Measurements from ENCODE around the gene BMP7. TPM values are rescaled to one million over a fixed set of nuclear protein-coding genes. Genes with fewer than 3 reads are reported as not detected.

BMP7 gene
- total and polyA plus RNA-seq, 2 experiments from 2014 or later = 15.9 to 22.8 TPM

DNA sequence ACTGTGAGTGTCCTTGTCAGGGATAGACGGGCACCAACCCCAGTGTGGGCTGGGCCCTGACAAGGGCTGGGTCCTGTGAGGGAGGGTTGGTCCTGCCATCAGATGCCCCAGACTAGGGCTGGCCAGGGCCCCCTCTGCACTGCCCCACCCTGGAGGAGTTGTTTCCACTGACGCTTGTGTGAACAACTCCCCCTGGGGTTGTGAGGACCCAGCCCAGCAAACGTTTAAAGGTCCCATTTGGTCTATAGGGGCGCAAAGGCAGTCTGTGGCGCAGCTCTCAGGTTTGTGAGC, 104.1 kb downstream of the BMP7 start:
- Histone ChIP-seq H3K27me3 (ENCODE audit: insufficient read depth) (no peaks in the 10 kb centered on the region), H3K4me1 (ENCODE audit: insufficient read depth) (peaks cover 4% of the 10 kb centered on the region; the same call in 1 of the 2 replicates), H3K4me2 (no peak overlapping the region), H2AFZ (no peak overlapping the region), H3F3A (replicated peaks; ENCODE audit: low read depth) (no peaks in the 10 kb centered on the region), H3K9me2 (ENCODE audit: insufficient read depth) (no peaks in the 10 kb centered on the region), H3K36me3 (ENCODE audit: insufficient read depth) (no peaks in the 10 kb centered on the region), H3K27ac (ENCODE audit: low read depth) (no peak overlapping the region), H3K4me3 (no peak overlapping the region), H4K20me1 (replicated peaks; ENCODE audit: insufficient read depth) (no peaks in the 10 kb centered on the region), H3K79me2 (replicated peaks; ENCODE audit: insufficient read depth) (no peaks in the 10 kb centered on the region)
- Mint-ChIP-seq H3K27me3 (ENCODE audit: insufficient read depth, low read depth, poor library complexity) (peaks cover 11% of the 10 kb centered on the region), H3K4me1 (peaks cover 15% of the 10 kb centered on the region), H3K36me3 (ENCODE audit: low read depth) (no peaks in the 10 kb centered on the region; the same call in 2 of the 3 replicates), H3K4me3 (no peak overlapping the region), H3K9me3 (peaks cover 12% of the 10 kb centered on the region), H3K27ac (no peak overlapping the region)
- ATAC-seq (no peak), DNase-seq (ENCODE audit: low spot score) (no peak)
- TF ChIP-seq POLR2AphosphoS5 (IDR thresholded peaks at IDR 0.05; ENCODE audit: low read depth) (no peak), NANOG (IDR thresholded peaks at IDR 0.05; ENCODE audit: borderline replicate concordance) (no peak)

- Mint-ChIP-seq H3K4me1 (peaks cover 15% of the 10 kb centered on the region), H3K27me3 (ENCODE audit: insufficient read depth, low read depth, poor library complexity) (peaks cover 11% of the 10 kb centered on the region), H3K36me3 (ENCODE audit: low read depth) (no peaks in the 10 kb centered on the region; the same call in 2 of the 3 replicates), H3K9me3 (peaks cover 12% of the 10 kb centered on the region), H3K4me3 (no peak overlapping the region), H3K27ac (no peak overlapping the region)
- DNase-seq (ENCODE audit: low spot score) = no peak
- Histone ChIP-seq H3K27ac (ENCODE audit: low read depth) (no peak overlapping the region), H2AFZ (no peak overlapping the region), H3K9me2 (ENCODE audit: insufficient read depth) (no peaks in the 10 kb centered on the region), H3K4me1 (ENCODE audit: insufficient read depth) (peaks cover 4% of the 10 kb centered on the region; the same call in 1 of the 2 replicates), H3K36me3 (ENCODE audit: insufficient read depth) (no peaks in the 10 kb centered on the region), H3K4me3 (no peak overlapping the region), H4K20me1 (replicated peaks; ENCODE audit: insufficient read depth) (no peaks in the 10 kb centered on the region), H3K4me2 (no peak overlapping the region), H3K79me2 (replicated peaks; ENCODE audit: insufficient read depth) (no peaks in the 10 kb centered on the region), H3K27me3 (ENCODE audit: insufficient read depth) (no peaks in the 10 kb centered on the region), H3F3A (replicated peaks; ENCODE audit: low read depth) (no peaks in the 10 kb centered on the region)
- no peak for ATAC-seq
- TF ChIP-seq, protein P1, sequence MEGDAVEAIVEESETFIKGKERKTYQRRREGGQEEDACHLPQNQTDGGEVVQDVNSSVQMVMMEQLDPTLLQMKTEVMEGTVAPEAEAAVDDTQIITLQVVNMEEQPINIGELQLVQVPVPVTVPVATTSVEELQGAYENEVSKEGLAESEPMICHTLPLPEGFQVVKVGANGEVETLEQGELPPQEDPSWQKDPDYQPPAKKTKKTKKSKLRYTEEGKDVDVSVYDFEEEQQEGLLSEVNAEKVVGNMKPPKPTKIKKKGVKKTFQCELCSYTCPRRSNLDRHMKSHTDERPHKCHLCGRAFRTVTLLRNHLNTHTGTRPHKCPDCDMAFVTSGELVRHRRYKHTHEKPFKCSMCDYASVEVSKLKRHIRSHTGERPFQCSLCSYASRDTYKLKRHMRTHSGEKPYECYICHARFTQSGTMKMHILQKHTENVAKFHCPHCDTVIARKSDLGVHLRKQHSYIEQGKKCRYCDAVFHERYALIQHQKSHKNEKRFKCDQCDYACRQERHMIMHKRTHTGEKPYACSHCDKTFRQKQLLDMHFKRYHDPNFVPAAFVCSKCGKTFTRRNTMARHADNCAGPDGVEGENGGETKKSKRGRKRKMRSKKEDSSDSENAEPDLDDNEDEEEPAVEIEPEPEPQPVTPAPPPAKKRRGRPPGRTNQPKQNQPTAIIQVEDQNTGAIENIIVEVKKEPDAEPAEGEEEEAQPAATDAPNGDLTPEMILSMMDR (conservative IDR thresholded peaks at IDR 0.05; ENCODE audit: low read depth in 2 of 2) = no peak
- TF ChIP-seq EZH2phosphoT487 (IDR thresholded peaks at IDR 0.05; ENCODE audit: unreplicated experiment) (no peak), ZNF114 (CRISPR knock-in tag; IDR thresholded peaks at IDR 0.05) (no peak), POLR2AphosphoS5 (IDR thresholded peaks at IDR 0.05; ENCODE audit: low read depth) (no peak), NANOG (IDR thresholded peaks at IDR 0.05; ENCODE audit: borderline replicate concordance) (no peak), ZNF462 (CRISPR knock-in tag; IDR thresholded peaks at IDR 0.05) (no peak)
These were observed 104.7 kb downstream of the BMP7 start for GRCh38 chr20:57161478-57162361.

Measured in GM23338 (cell line).